Measurements from ENCODE around the gene PRDX6. TPM values are rescaled to one million over a fixed set of nuclear protein-coding genes. Genes with fewer than 3 reads are reported as not detected.

PRDX6 gene
- total RNA-seq, 2 experiments from 2014 or later, result 109 to 148 TPM

GRCh38 chr1:173438675-173439074 lies 38.5 kb upstream of the PRDX6 start:
- TF ChIP-seq EZH2phosphoT487 (IDR thresholded peaks at IDR 0.05; ENCODE audit: borderline replicate concordance, low read depth, low read length) (no peak), CTCF (conservative IDR thresholded peaks at IDR 0.05; ENCODE audit: low read length) (no peak)
- Histone ChIP-seq H3K4me3 (ENCODE audit: low read depth, low read length, poor library complexity, severe bottlenecking) (no peak overlapping the region), H3K4me1 (ENCODE audit: insufficient read depth, low read length, poor library complexity, severe bottlenecking) (no peaks in the 10 kb centered on the region), H3K4me2 (ENCODE audit: low read length) (no peak overlapping the region), H2AFZ (ENCODE audit: low read length) (no peak overlapping the region), H3K9me2 (ENCODE audit: insufficient read depth, low read length) (0 out of 2 replicates have a peak, but pooled peaks cover 4% of the 10 kb centered on the region), H3K27ac (ENCODE audit: low read depth, low read length, poor library complexity, severe bottlenecking) (no peak overlapping the region), H3K36me3 (ENCODE audit: insufficient read depth, low read length) (peaks cover 6% of the 10 kb centered on the region; the same call in 1 of the 2 replicates), H3K79me2 (ENCODE audit: insufficient read depth, low read depth, low read length) (no peaks in the 10 kb centered on the region), H4K20me1 (ENCODE audit: insufficient read depth, low read length) (no peaks in the 10 kb centered on the region; the same call in 1 of the 2 replicates), H3K9me3 (ENCODE audit: low read length) (no peaks in the 10 kb centered on the region)
- intact Hi-C loops (cut with micrococcal nuclease; ENCODE audit: unreplicated experiment), result no loop called here
- ChIA-PET CTCF (ENCODE audit: unreplicated experiment) (no interaction called here), POLR2A (interaction anchor here (0.6 to 1.5 kb wide), 5 partner anchors 19 to 37 kb away, joined by 3 to 5 read pairs (median 3); no protein-coding TSS in a partner anchor)
- no peak for DNase-seq (ENCODE audit: low spot score)
- no TSS peak for BruUV-seq (replicated peaks)

GRCh38 chr1:173440430-173440829 lies 36.7 kb upstream of the PRDX6 start:
- H3K36me3 ChIP-seq (ENCODE audit: insufficient read depth, low read length), result peaks cover 6% of the 10 kb centered on the region; the same call in 1 of the 2 replicates
- H3K4me3 ChIP-seq (ENCODE audit: low read depth, low read length, poor library complexity, severe bottlenecking), result no peak overlapping the region
- CTCF ChIA-PET (ENCODE audit: unreplicated experiment), result interaction anchor here (1.0 kb wide), 1 partner anchor 11 kb away, joined by 3 read pairs; no protein-coding TSS in a partner anchor
- no peak overlapping the region for H3K4me2 ChIP-seq (ENCODE audit: low read length)
- no peak overlapping the region for H2AFZ ChIP-seq (ENCODE audit: low read length)
- H3K79me2 ChIP-seq (ENCODE audit: insufficient read depth, low read depth, low read length), result no peaks in the 10 kb centered on the region
- H3K27ac ChIP-seq (ENCODE audit: low read depth, low read length, poor library complexity, severe bottlenecking), result no peak overlapping the region
- intact Hi-C loops (cut with micrococcal nuclease; ENCODE audit: unreplicated experiment), result no loop called here
- H3K9me2 ChIP-seq (ENCODE audit: insufficient read depth, low read length), result 0 out of 2 replicates have a peak, but pooled peaks cover 4% of the 10 kb centered on the region
- H4K20me1 ChIP-seq (ENCODE audit: insufficient read depth, low read length), result no peaks in the 10 kb centered on the region; the same call in 1 of the 2 replicates
- no peaks in the 10 kb centered on the region for H3K9me3 ChIP-seq (ENCODE audit: low read length)
- TSS peak; percentile 50 for BruUV-seq (replicated peaks)
- DNase-seq (ENCODE audit: low spot score), result no peak
- no peak for TF ChIP-seq EZH2phosphoT487 (IDR thresholded peaks at IDR 0.05; ENCODE audit: borderline replicate concordance, low read depth, low read length)
- TF ChIP-seq CTCF (conservative IDR thresholded peaks at IDR 0.05; ENCODE audit: low read length), result no peak
- POLR2A ChIA-PET, result no interaction called here
- peaks cover 11% of the 10 kb centered on the region for H3K4me1 ChIP-seq (ENCODE audit: insufficient read depth, low read length, poor library complexity, severe bottlenecking)

GRCh38 chr1:173444757-173445156 lies 32.4 kb upstream of the PRDX6 start:
- no peaks in the 10 kb centered on the region for H3K79me2 ChIP-seq (ENCODE audit: insufficient read depth, low read depth, low read length)
- no peaks in the 10 kb centered on the region; the same call in 1 of the 2 replicates for H3K36me3 ChIP-seq (ENCODE audit: insufficient read depth, low read length)
- ChIA-PET POLR2A (interaction anchor here (1.0 kb wide), 1 partner anchor 628 kb away, joined by 3 read pairs; no protein-coding TSS in a partner anchor), CTCF (ENCODE audit: unreplicated experiment) (no interaction called here)
- BruUV-seq (replicated peaks), result no TSS peak
- no peak overlapping the region for H2AFZ ChIP-seq (ENCODE audit: low read length)
- H4K20me1 ChIP-seq (ENCODE audit: insufficient read depth, low read length), result no peaks in the 10 kb centered on the region
- 0 out of 2 replicates have a peak, but pooled peaks cover 16% of the 10 kb centered on the region for H3K9me3 ChIP-seq (ENCODE audit: low read length)
- peak; percentile 30 for DNase-seq (ENCODE audit: low spot score)
- peaks cover 13% of the 10 kb centered on the region for H3K4me1 ChIP-seq (ENCODE audit: insufficient read depth, low read length, poor library complexity, severe bottlenecking)
- intact Hi-C loops (cut with micrococcal nuclease; ENCODE audit: unreplicated experiment), result no loop called here
- no peak for TF ChIP-seq EZH2phosphoT487 (IDR thresholded peaks at IDR 0.05; ENCODE audit: borderline replicate concordance, low read depth, low read length)
- no peak for TF ChIP-seq CTCF (conservative IDR thresholded peaks at IDR 0.05; ENCODE audit: low read length)
- H3K4me3 ChIP-seq (ENCODE audit: low read depth, low read length, poor library complexity, severe bottlenecking), result no peak overlapping the region
- H3K4me2 ChIP-seq (ENCODE audit: low read length), result peak overlapping the region; percentile 38; the same call in 1 of the 2 replicates
- H3K9me2 ChIP-seq (ENCODE audit: insufficient read depth, low read length), result no peaks in the 10 kb centered on the region
- H3K27ac ChIP-seq (ENCODE audit: low read depth, low read length, poor library complexity, severe bottlenecking), result no peak overlapping the region

All from OCI-LY7 (cell line).